ENCODE measurements around the gene GAS2.

The GAS2 gene

DNA sequence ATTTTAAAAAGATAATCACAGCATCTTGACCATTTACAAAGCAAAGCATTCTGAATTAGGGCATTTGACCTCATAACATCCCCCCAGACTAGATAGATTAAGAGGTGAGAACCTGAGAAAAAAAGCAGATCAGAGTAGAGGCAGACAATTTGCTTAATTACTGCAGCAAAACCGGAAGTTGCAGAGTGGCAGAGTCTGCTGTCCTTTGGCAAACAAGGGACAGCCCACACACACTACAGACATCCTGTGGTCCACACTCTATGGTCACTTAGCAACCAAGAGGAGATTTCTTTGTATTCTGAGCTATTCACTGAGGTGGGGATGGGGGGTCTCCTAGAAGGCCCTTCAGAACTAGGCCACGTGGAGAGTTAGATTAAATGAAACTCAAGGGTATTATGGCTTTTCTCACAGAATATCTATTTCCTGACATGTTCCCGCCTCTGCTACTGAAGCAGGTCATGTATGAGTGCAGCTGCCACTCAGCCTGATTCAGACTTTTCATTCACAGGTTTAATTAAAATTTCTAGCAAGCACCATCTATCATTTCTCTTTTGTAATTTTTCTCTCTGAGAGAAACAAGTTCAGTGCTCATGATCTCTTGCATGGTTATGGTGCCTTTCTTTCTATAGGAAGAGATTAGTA lies 114.7 kb downstream of the GAS2 start:
- peaks cover 8% of the 10 kb centered on the region for H3K4me1 Mint-ChIP-seq
- no peaks in the 10 kb centered on the region for H3K9me3 Mint-ChIP-seq
- no peaks in the 10 kb centered on the region for H3K36me3 Mint-ChIP-seq
- H3K27ac Mint-ChIP-seq = no peak overlapping the region
- H3K4me3 Mint-ChIP-seq = no peak overlapping the region
- no peak for ATAC-seq
- H3K27me3 Mint-ChIP-seq = no peaks in the 10 kb centered on the region

DNA sequence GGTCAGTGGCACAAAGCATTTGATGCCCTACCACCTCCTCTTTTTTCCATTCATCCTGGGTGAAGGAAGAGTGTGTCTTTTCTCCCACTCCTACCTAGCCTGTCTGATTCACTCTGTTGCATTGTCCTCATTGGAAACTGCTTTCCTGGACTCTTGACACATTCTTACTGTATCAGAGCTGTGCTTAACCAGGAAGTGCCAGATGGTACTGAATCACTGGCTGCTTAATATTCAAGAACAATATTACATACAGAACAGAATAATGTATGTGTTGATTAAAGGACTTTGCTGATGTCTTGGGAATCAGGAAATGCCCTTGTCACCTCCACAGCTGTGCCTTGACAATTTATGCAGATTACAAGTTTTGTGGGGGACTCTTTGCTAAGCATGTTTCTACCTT lies 118.8 kb downstream of the GAS2 start:
- no peaks in the 10 kb centered on the region for H3K36me3 Mint-ChIP-seq
- no peak overlapping the region for H3K4me3 Mint-ChIP-seq
- H3K27ac Mint-ChIP-seq = no peak overlapping the region
- no peaks in the 10 kb centered on the region for H3K9me3 Mint-ChIP-seq
- H3K27me3 Mint-ChIP-seq = no peaks in the 10 kb centered on the region
- peaks cover 8% of the 10 kb centered on the region for H3K4me1 Mint-ChIP-seq
- no peak for ATAC-seq

DNA sequence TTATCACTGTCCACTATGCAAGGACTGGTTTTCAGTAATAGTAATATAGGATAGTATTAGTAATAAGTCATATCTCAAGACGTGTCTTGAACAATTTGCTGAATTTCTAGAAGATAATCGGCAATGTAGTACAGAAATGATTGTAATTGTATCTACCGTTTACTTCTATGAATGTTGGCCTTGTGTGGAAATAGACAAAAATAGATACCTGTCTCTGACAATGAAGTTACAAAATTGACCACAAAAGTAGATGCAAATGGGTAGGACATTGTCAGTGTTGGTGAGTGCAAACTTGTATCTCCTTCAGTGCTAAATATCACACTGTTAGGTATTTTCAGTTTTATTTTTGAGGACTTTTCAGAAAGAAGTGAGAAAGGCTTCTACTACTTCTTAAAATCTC lies 120.1 kb downstream of the GAS2 start:
- H3K27me3 Mint-ChIP-seq = no peaks in the 10 kb centered on the region
- no peak overlapping the region for H3K27ac Mint-ChIP-seq
- no peaks in the 10 kb centered on the region for H3K9me3 Mint-ChIP-seq
- no peak for ATAC-seq
- H3K4me1 Mint-ChIP-seq = no peaks in the 10 kb centered on the region
- no peaks in the 10 kb centered on the region for H3K36me3 Mint-ChIP-seq
- no peak overlapping the region for H3K4me3 Mint-ChIP-seq

DNA sequence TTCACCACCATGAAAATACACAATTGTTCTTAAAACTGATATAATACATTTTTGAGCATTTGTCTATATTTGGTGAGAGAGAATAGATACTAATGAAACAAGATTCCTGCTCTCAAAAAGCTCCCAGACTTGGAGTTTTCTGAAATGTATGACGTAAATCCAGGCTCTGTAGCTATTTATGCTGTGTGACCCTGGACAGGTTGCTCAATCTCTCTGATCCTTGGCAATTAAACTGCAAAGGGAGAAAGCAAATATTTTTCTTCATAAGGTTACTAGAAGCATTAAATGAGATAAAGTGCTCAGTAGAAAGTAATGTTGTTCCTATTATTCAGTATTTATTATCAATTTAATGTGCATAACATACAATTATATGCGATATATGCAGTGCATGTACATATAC lies 120.6 kb downstream of the GAS2 start:
- no peak overlapping the region for H3K27ac Mint-ChIP-seq
- no peaks in the 10 kb centered on the region for H3K36me3 Mint-ChIP-seq
- H3K27me3 Mint-ChIP-seq = no peaks in the 10 kb centered on the region
- no peak overlapping the region for H3K4me3 Mint-ChIP-seq
- no peaks in the 10 kb centered on the region for H3K9me3 Mint-ChIP-seq
- no peak for ATAC-seq
- H3K4me1 Mint-ChIP-seq = no peaks in the 10 kb centered on the region

DNA sequence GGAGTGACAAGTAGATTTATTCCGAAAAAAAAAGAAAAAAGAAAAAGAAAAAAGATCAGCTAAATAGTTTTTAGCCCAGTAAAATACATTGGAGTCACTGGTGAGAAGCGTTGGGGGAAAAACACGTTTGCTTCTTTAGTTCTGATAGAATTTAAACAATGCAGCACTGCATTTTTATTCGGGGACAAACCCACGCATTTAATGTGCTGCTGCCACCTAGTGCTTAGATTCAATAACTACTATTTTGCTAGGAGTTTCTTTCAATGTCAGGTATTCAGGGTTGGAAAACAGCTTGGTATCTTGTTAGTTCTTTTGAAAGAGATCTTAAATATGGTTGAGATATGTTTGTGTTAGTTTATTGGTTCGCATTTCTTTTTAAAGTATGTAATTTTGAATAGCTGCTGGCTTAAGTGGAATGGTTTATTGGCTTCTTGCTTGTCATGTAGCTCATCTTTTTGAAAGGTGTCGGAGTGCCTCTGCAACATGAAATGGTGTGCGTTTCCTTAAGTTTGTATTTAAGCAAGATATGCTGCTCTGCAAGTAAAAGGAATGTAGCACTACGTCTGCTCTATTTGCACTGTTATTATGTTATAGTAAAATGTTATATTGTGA lies 121.2 kb downstream of the GAS2 start:
- Mint-ChIP-seq H3K36me3 (no peaks in the 10 kb centered on the region), H3K27ac (no peak overlapping the region), H3K27me3 (no peaks in the 10 kb centered on the region), H3K9me3 (no peaks in the 10 kb centered on the region), H3K4me3 (no peak overlapping the region), H3K4me1 (no peaks in the 10 kb centered on the region)
- ATAC-seq = no peak

DNA sequence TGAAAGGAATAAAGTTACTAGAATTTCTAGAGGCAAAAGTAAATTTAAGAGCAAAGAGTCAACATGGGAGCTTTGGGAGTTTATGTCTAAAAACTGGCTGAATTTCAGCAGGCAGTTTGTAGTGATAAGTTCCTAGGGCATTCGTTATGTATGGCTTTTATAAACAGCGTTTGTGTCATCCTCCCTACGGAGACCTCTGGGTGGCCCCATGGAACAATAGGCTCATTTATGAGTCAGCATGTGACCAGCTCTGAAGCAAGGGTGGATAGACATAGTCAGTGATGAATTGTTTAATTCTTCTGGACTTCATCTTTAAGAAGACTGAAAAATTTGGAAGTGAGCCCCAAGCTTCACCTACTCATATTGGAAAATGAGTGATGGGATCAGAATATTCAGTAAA lies 126.1 kb downstream of the GAS2 start:
- Mint-ChIP-seq H3K9me3 (no peaks in the 10 kb centered on the region), H3K36me3 (no peaks in the 10 kb centered on the region), H3K4me3 (no peak overlapping the region), H3K4me1 (no peaks in the 10 kb centered on the region), H3K27me3 (no peaks in the 10 kb centered on the region), H3K27ac (no peak overlapping the region)
- ATAC-seq = no peak

DNA sequence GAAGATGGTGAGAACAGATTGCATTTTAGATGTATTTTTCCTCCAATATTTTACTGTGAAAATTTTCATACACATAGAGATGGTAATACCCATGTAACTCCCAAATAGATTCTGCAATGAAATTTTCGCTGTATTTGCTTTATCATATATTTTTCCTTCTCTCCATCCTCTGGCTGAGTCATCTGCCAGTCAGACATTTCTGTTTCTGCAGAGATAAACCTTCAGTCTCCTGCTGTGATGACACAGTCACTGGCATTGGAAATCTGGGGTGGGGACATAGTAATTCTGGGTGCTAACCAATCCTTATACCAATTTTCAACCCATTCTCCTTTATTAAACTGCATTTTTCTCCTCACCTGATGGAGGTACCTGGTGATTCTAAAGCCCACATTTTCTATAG lies 129.5 kb downstream of the GAS2 start:
- no peaks in the 10 kb centered on the region for H3K27me3 Mint-ChIP-seq
- H3K4me1 Mint-ChIP-seq = no peaks in the 10 kb centered on the region
- H3K4me3 Mint-ChIP-seq = no peak overlapping the region
- H3K36me3 Mint-ChIP-seq = no peaks in the 10 kb centered on the region
- H3K9me3 Mint-ChIP-seq = no peaks in the 10 kb centered on the region
- no peak for ATAC-seq
- H3K27ac Mint-ChIP-seq = no peak overlapping the region

DNA sequence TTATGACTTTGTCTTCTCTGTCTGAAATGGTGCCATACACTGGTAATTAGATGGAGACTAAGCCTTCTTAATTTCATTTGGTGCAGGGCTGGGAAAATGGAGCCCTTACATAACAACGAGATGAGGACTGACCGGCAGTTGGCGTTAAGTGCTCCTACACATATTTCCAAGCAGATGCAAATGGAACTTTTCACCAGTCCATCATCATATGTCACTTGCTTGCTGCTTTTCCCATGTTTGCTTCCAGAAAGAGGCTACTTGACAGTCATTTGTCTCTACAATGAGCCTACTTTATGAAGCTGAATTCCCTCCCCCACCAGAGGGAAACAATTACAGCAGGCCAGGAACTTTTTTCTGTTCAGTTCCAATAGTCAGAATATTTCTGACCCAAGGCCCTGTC lies 130.6 kb downstream of the GAS2 start:
- Mint-ChIP-seq H3K9me3 (no peaks in the 10 kb centered on the region), H3K4me1 (no peaks in the 10 kb centered on the region), H3K27me3 (no peaks in the 10 kb centered on the region), H3K4me3 (no peak overlapping the region), H3K36me3 (no peaks in the 10 kb centered on the region), H3K27ac (no peak overlapping the region)
- no peak for ATAC-seq

DNA sequence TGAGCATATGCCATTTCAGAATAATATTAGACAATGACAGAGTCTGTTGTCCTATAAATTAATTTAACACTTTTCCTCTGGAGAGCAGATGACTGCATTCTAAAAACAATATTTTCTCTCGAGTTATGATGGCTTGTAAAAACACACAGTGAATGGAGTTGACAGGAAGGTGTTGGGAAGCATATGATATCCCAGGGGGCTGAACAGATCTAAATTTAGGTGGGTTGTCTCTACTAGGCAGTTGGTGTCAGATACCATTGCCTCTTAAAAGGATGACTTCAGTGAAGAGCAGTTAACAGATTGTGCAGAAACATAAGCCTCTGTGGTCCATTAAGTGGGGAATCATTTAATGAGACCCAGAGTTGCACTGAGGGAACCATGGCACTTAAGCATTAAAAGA lies 132.5 kb downstream of the GAS2 start:
- H3K27me3 Mint-ChIP-seq = no peaks in the 10 kb centered on the region
- no peaks in the 10 kb centered on the region for H3K4me1 Mint-ChIP-seq
- no peak overlapping the region for H3K27ac Mint-ChIP-seq
- H3K36me3 Mint-ChIP-seq = no peaks in the 10 kb centered on the region
- H3K4me3 Mint-ChIP-seq = no peak overlapping the region
- H3K9me3 Mint-ChIP-seq = no peaks in the 10 kb centered on the region
- no peak for ATAC-seq

DNA sequence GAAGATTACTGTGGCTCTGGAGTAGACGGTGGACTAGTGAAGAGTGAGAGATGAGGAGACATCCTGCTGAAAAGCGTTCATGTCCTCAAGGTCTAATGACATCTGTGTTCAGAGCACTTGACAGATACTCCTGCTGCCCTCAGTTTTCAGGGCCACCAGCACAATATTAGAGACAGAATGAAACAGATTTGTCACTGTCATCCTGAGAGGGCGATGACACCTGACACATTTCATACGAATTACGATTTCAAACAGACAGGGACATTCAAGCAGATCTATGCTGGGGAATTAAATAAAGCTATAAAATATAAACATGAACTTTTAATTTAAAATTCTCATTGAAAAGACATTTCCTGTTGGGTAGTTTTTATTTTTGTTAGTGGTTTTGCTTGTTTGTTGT lies 134.1 kb downstream of the GAS2 start:
- no peaks in the 10 kb centered on the region for H3K9me3 Mint-ChIP-seq
- no peak overlapping the region for H3K4me3 Mint-ChIP-seq
- H3K27ac Mint-ChIP-seq = no peak overlapping the region
- H3K4me1 Mint-ChIP-seq = no peaks in the 10 kb centered on the region
- no peaks in the 10 kb centered on the region for H3K36me3 Mint-ChIP-seq
- ATAC-seq = no peak
- H3K27me3 Mint-ChIP-seq = no peaks in the 10 kb centered on the region

DNA sequence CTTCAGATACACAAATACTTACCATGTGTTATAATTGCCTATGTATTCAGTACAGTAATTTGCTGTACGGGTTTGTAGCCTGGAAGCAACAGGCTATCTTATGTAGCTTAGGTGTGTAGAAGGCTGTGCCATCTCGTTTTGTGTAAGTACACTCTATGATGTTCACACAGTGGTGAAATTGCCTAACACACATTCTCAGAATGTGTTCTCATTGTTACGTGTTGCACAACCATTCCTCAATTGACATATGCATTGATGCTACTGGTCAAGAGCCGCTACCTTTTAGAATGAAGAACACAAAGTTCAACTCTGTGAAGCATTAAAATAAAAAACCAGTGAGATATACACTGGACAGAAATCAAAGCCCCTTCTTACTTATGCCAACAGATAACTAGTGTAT lies 136.4 kb downstream of the GAS2 start:
- Mint-ChIP-seq H3K36me3 (no peaks in the 10 kb centered on the region), H3K4me1 (peaks cover 6% of the 10 kb centered on the region), H3K27me3 (no peaks in the 10 kb centered on the region)

DNA sequence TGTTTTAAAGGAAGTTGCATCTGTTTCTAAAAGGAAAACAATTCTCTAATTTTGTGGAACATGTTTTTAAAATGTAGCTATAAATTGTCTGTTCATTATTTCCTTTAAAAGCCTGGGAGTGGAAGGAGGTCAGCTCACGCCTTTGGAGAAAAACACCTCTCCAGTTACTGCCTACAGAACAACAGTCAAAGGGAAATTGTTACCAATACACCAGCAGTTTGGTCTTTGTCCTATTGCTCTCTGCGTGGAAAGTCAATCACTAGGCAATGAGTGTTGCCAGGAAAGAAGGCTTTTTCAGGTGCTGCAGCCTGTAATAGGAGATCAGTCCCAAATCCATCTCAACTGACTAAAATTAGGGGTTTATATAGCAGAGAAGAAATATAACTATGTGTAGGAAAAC lies 141.0 kb downstream of the GAS2 start:
- Mint-ChIP-seq H3K4me1 (peaks cover 18% of the 10 kb centered on the region), H3K36me3 (no peaks in the 10 kb centered on the region), H3K9me3 (peaks cover 4% of the 10 kb centered on the region), H3K27me3 (no peaks in the 10 kb centered on the region), H3K4me3 (no peak overlapping the region), H3K27ac (no peak overlapping the region)
- no peak for ATAC-seq

More for the DNA sequence above, 136.4 kb downstream of the GAS2 start:
- no peak overlapping the region for H3K27ac Mint-ChIP-seq
- no peaks in the 10 kb centered on the region for H3K9me3 Mint-ChIP-seq
- H3K4me3 Mint-ChIP-seq = no peak overlapping the region
- no peak for ATAC-seq

DNA sequence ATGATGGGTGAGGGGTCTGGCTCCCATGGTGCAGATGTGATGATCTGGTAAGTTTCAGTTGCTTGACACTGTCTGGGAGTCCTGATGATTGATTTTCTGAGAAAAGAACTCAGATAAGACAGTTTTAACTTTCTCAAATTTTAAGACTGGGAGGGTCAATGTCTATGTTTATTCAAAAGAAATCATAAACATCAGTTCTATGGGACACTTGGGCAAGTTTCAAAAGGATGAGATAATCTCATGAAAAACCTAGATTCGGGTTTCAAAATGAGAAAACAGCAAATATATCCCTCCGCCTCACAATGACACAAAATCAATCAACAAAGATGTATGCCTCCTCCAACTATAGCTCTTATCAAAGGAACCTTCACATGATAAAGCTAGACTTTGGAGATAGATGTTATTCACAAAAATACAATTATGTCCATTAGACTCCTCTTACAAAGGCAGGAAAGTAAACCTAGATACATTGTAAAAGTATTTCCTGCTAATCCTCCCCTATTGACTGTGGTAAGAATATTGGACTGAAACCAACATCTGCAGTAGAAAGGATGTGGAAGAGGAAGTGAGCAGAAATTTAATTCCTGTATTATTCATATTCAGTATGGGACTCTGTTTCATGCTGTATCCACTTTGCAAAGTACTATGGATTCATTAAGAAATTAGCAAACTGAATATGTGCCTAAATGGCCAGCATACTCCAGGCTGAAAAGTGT lies 141.6 kb downstream of the GAS2 start:
- ATAC-seq = peak; percentile 88
- Mint-ChIP-seq H3K9me3 (peaks cover 4% of the 10 kb centered on the region), H3K27ac (no peak overlapping the region), H3K36me3 (no peaks in the 10 kb centered on the region), H3K27me3 (no peaks in the 10 kb centered on the region), H3K4me3 (no peak overlapping the region), H3K4me1 (peaks cover 18% of the 10 kb centered on the region)

DNA sequence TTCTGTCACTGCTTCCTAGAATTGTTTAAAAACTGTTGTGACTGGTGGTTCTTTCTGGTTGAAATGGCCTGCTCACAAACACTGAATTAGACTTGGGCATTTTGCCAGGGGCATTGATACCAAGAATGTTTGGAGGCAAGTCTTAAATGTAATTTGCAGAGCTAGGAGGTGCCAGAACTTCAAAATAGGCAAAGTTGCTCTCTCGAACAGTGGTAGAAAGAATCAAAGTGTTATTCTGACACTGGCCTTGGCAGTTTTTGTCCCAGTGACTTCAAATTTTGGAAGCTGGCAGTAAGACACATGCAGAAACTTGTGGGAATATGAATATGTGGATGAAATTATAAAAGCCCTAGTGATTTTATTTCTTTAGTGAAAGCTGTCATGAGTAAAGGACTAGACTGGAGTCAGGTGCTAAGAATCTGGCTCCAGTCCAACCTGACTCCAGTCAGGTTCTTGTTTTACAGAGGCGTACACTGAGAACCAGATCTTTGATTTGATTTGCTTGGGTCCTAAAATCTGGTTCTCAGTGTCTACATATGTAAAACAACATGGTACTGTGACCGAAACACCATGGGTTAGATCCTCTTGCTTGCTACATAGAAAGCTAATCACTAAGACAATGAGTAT lies 142.3 kb downstream of the GAS2 start:
- ATAC-seq = no peak
- Mint-ChIP-seq H3K27me3 (no peaks in the 10 kb centered on the region), H3K4me1 (peaks cover 18% of the 10 kb centered on the region)

DNA sequence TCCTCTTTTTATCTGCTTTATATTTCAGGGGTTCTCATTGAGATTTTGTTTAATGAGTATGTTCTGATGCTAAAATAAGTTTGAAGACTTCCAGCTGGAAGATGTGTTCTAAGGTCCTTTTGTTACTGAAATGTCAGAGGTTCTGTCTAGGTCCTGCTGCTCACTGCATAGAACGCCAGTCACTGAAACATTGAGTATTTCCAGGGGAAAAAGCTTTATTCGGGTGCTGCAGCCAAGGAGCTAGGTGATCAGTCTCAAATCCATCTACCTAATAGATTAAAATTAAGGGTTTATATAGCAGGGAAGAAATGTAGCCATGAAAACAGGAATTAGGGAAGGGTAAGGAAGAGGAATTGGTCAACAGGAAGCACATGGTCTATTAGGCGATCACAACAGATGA lies 143.5 kb downstream of the GAS2 start:
- Mint-ChIP-seq H3K4me1 (peaks cover 18% of the 10 kb centered on the region), H3K4me3 (no peak overlapping the region), H3K9me3 (peaks cover 4% of the 10 kb centered on the region), H3K27ac (no peak overlapping the region), H3K27me3 (no peaks in the 10 kb centered on the region), H3K36me3 (no peaks in the 10 kb centered on the region)
- ATAC-seq = no peak

More for the DNA sequence above, 142.3 kb downstream of the GAS2 start:
- H3K36me3 Mint-ChIP-seq = no peaks in the 10 kb centered on the region
- H3K27ac Mint-ChIP-seq = no peak overlapping the region
- no peak overlapping the region for H3K4me3 Mint-ChIP-seq
- H3K9me3 Mint-ChIP-seq = peaks cover 4% of the 10 kb centered on the region

DNA sequence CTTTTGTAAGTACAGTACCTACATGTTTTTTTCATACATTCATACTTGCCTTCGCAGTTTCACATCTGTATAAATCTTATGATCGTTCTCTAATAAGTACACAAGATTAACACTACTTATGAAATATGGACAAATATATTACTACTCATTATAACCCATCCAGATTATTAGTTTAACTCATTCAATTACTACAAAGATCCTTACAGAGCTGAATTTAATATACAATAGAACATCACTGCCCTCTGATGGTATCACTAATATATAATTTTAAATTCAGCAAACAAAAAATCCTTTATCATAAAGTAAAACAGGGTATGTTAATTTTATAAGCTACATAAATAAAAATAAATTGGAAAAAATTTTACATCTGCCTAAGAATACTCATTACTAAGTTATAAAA lies 155.8 kb downstream of the GAS2 start:
- no peak for ATAC-seq
- H3K4me1 Mint-ChIP-seq = no peaks in the 10 kb centered on the region
- no peak overlapping the region for H3K27ac Mint-ChIP-seq
- H3K36me3 Mint-ChIP-seq = peaks cover 47% of the 10 kb centered on the region
- no peak overlapping the region for H3K4me3 Mint-ChIP-seq
- H3K27me3 Mint-ChIP-seq = no peaks in the 10 kb centered on the region
- no peaks in the 10 kb centered on the region for H3K9me3 Mint-ChIP-seq

All from stimulated activated memory B cell treated with anti-CD40 and anti-IgM and Interleukin-4, amounts not matched to agents 10 μg/mL and 1 μg/mL and 100 μg/mL, for 72 hours (primary cell).